NCI-H82 treated with DMSO at 0.1 percent for 48 hours (cell line): ENCODE measurements around the gene CDK17.

Experiments used
- DNase-seq: peaks from one replicate; lab custom pipeline; 2025; ENCODE audit not compliant: unreplicated experiment; lab: John Stamatoyannopoulos, UW

Gene CDK17

GRCh38 chr12:96271469-96272199, 128.6 kb downstream of the CDK17 start:
- no peak for DNase-seq

- no peak for DNase-seq
Measured at GRCh38 chr12:96266238-96266637, 134.0 kb downstream of the CDK17 start.

GRCh38 chr12:96265836-96266235, 134.4 kb downstream of the CDK17 start:
- DNase-seq, result no peak

- no peak for DNase-seq
Measured at GRCh38 chr12:96265400-96265799, 134.8 kb downstream of the CDK17 start.

GRCh38 chr12:96263449-96263902, 136.8 kb downstream of the CDK17 start:
- DNase-seq, result no peak

GRCh38 chr12:96261557-96261956, 138.7 kb downstream of the CDK17 start:
- no peak for DNase-seq

GRCh38 chr12:96260644-96261043, 139.6 kb downstream of the CDK17 start:
- DNase-seq, result no peak

- no peak for DNase-seq
Measured at GRCh38 chr12:96260231-96260630, 140.0 kb downstream of the CDK17 start.

- no peak for DNase-seq
Measured at GRCh38 chr12:96258104-96258961, 141.9 kb downstream of the CDK17 start.

- no peak for DNase-seq
Measured at GRCh38 chr12:96257550-96258103, 142.6 kb downstream of the CDK17 start.

- DNase-seq, result no peak
Measured at GRCh38 chr12:96256672-96257361, 143.4 kb downstream of the CDK17 start.

- DNase-seq, result no peak
Measured at GRCh38 chr12:96255077-96255476, 145.2 kb downstream of the CDK17 start.

- no peak for DNase-seq
Measured at GRCh38 chr12:96250119-96250685, 150.0 kb downstream of the CDK17 start.

- peak; percentile 13 for DNase-seq
Measured at GRCh38 chr12:96249196-96250118, 150.8 kb downstream of the CDK17 start.

- DNase-seq, result no peak
Measured at GRCh38 chr12:96248136-96248931, 151.9 kb downstream of the CDK17 start.

- no peak for DNase-seq
Measured at GRCh38 chr12:96247563-96247962, 152.7 kb downstream of the CDK17 start.

- DNase-seq, result no peak
Measured at GRCh38 chr12:96246926-96247505, 153.2 kb downstream of the CDK17 start.

GRCh38 chr12:96244826-96245225, 155.4 kb downstream of the CDK17 start:
- no peak for DNase-seq

- no peak for DNase-seq
Measured at GRCh38 chr12:96242597-96242996, 157.6 kb downstream of the CDK17 start.
